ENCODE results near the gene TAOK2. TPM values are rescaled to one million over a fixed set of nuclear protein-coding genes. Genes with fewer than 3 reads are reported as not detected.

TAOK2 gene
- total RNA-seq, 4 donors from 2014 or later, result 51.3 to 88.8 (median 66.0) TPM

DNA sequence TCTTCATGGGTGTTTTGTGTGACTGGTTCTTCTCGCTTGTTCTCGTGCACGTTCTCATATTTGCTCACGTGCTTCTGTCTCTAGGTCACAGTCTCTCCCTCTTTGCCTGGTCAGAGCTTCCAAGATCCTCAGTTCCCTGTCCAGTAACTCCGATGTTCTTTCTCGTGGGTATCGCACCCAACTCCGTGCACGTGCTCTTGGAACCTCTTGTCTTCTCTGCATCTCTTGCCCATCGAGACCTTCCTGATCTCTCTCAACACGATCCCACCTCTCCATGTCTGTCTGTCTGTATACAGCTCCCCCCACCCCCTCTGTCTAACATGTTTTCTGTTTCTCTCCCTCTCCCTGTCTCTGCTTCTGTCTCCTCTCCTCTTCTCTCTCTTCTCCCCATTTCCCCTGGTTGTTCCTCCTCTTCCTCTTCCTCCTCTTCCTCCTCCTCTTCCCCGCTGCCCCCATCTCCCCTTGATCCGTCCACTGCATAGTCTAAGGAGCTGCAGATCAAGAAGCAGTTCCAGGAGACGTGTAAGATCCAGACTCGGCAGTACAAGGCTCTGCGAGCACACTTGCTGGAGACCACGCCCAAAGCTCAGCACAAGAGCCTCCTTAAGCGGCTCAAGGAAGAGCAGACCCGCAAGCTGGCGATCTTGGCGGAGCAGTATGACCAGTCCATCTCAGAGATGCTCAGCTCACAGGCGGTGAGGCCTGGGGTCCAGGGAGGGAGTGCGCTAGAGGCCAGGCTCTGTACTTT, 15.6 kb downstream of the TAOK2 start:
- TF ChIP-seq EP300 (IDR thresholded peaks at IDR 0.05) (no peak), POLR2A (IDR thresholded peaks at IDR 0.05) (no peak)
- TF ChIP-seq, protein P1, sequence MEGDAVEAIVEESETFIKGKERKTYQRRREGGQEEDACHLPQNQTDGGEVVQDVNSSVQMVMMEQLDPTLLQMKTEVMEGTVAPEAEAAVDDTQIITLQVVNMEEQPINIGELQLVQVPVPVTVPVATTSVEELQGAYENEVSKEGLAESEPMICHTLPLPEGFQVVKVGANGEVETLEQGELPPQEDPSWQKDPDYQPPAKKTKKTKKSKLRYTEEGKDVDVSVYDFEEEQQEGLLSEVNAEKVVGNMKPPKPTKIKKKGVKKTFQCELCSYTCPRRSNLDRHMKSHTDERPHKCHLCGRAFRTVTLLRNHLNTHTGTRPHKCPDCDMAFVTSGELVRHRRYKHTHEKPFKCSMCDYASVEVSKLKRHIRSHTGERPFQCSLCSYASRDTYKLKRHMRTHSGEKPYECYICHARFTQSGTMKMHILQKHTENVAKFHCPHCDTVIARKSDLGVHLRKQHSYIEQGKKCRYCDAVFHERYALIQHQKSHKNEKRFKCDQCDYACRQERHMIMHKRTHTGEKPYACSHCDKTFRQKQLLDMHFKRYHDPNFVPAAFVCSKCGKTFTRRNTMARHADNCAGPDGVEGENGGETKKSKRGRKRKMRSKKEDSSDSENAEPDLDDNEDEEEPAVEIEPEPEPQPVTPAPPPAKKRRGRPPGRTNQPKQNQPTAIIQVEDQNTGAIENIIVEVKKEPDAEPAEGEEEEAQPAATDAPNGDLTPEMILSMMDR (IDR thresholded peaks at IDR 0.05), result no peak
- peaks cover 0 to 8% (median 2%) of the 10 kb centered on the region in 4 donors for H3K4me1 ChIP-seq
- no peaks in the 10 kb centered on the region for H3K27me3 ChIP-seq
- no peaks in the 10 kb centered on the region for H3K9me3 ChIP-seq
- H3K4me3 ChIP-seq, result no peak overlapping the region
- DNase-seq (ENCODE audit: low spot score in 2 of 2), result no peak
- 83 to 87% methylated on average over 23 of the region's 23 CpGs for WGBS, 2 donors
- H3K27ac ChIP-seq, result no peak overlapping the region
- H3K36me3 ChIP-seq, result peaks cover 10 to 100% (median 41%) of the 10 kb centered on the region in 3 donors

DNA sequence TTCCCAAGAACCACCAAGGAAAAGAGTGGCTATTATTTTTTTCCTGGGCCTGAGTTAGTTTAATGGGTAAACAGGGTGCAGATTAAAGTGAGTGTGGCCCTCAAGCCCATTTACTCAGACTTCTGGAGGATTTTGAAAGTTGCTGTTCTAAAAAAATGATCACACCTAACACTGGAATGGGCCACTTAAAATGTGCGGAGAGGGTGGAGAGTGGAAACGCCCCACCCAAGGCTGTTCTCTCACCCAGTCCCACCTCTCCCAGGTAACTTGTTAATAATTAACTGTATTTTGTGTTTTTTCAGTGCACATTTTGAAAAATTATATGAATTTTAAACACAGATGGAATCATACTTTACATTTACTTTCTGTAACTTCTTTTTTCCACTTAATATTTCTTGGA, 16.4 kb downstream of the TAOK2 start:
- Histone ChIP-seq H3K4me1 (peaks cover 0 to 15% (median 8%) of the 10 kb centered on the region in 4 donors), H3K27ac (no peak overlapping the region), H3K9me3 (no peaks in the 10 kb centered on the region), H3K27me3 (no peaks in the 10 kb centered on the region), H3K4me3 (no peak overlapping the region), H3K36me3 (peaks cover 10 to 92% (median 39%) of the 10 kb centered on the region in 3 donors)
- no peak for DNase-seq (ENCODE audit: low spot score in 2 of 2)
- TF ChIP-seq EP300 (IDR thresholded peaks at IDR 0.05) (no peak), POLR2A (IDR thresholded peaks at IDR 0.05) (no peak)
- TF ChIP-seq, protein P1 (IDR thresholded peaks at IDR 0.05), result no peak
- WGBS, 2 donors, result 89 to 100% methylated on average over 2 of the region's 2 CpGs

DNA sequence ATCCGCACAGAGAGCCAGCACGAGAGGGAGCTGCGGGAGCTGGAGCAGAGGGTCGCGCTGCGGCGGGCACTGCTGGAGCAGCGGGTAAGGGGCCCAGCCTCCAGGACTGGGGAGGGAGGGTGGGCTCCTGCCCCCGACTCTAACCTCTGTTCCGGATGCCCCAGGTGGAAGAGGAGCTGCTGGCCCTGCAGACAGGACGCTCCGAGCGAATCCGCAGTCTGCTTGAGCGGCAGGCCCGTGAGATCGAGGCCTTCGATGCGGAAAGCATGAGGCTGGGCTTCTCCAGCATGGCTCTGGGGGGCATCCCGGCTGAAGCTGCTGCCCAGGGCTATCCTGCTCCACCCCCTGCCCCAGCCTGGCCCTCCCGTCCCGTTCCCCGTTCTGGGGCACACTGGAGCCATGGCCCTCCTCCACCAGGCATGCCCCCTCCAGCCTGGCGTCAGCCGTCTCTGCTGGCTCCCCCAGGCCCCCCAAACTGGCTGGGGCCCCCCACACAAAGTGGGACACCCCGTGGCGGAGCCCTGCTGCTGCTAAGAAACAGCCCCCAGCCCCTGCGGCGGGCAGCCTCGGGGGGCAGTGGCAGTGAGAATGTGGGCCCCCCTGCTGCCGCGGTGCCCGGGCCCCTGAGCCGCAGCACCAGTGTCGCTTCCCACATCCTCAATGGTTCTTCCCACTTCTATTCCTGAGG, 17.4 kb downstream of the TAOK2 start:
- whole genome bisulfite sequencing, 2 donors, result 85 to 93% methylated on average over 26 to 31 of the region's 35 CpGs
- Histone ChIP-seq H3K36me3 (peaks cover 6 to 82% (median 29%) of the 10 kb centered on the region in 3 donors), H3K27me3 (no peaks in the 10 kb centered on the region), H3K27ac (no peak overlapping the region), H3K9me3 (no peaks in the 10 kb centered on the region), H3K4me1 (peaks cover 0 to 15% (median 9%) of the 10 kb centered on the region in 4 donors), H3K4me3 (no peak overlapping the region)
- DNase-seq (ENCODE audit: low spot score in 2 of 2), result no peak
- no peak for TF ChIP-seq POLR2A (IDR thresholded peaks at IDR 0.05)
- TF ChIP-seq, protein P1 (IDR thresholded peaks at IDR 0.05), result no peak
- TF ChIP-seq EP300 (IDR thresholded peaks at IDR 0.05), result no peak

DNA sequence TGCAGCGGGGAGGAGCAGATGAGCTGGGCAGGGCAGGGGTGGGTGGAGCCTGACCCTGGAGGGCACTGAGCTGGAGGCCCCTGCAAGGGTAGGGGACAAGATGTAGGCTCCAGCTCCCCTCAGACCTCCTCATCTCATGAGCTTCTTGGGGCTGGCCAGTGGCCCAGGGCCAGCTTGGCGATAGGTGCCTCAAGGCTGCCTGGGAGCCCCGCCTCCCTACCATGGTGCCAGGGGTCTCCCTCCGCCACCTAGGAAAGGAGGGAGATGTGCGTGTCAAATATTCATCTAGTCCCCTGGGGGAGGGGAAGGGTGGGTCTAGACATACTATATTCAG, 17.9 kb downstream of the TAOK2 start:
- peaks cover 0 to 18% (median 10%) of the 10 kb centered on the region in 4 donors for H3K4me1 ChIP-seq
- H3K27ac ChIP-seq, result no peak overlapping the region
- 74 to 75% methylated on average over 4 to 5 of the region's 5 CpGs for WGBS, 2 donors
- no peaks in the 10 kb centered on the region for H3K27me3 ChIP-seq
- H3K4me3 ChIP-seq, result no peak overlapping the region
- peaks cover 6 to 77% (median 26%) of the 10 kb centered on the region in 3 donors for H3K36me3 ChIP-seq
- TF ChIP-seq EP300 (IDR thresholded peaks at IDR 0.05), result no peak
- no peaks in the 10 kb centered on the region for H3K9me3 ChIP-seq
- DNase-seq (ENCODE audit: low spot score in 2 of 2), result no peak

DNA sequence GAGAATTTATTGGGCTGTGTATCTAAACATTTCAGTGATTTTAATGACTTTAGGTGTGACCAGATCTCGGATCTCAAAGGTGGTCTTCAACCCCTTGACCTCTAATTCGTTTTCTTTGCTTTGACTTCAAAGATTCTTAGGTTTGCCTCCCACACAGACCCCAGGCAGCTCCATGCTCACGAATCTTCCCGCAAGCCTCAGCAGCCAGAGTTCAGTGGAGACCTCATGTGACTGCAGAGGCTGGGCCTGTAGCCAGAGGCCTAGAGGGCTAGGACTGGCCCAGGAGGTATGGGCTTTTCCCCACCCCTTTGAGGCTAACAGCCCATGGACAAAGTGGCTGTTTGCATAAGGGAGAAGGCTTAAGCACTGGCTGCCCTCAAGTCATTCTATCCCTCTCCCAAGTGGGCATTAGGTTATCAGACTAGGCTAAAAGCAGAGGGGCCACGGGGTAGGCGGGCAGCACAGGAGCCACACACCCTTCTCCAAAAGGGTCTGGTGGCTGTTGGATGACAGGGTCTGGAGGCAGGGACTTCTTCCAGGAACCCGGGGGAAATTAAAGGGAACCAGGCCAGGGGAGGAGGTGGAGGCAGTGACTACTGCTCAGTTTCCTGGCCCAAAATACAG, 18.8 kb downstream of the TAOK2 start:
- WGBS, 2 donors, result 45 to 58% methylated on average over 7 of the region's 7 CpGs
- Histone ChIP-seq H3K27ac (no peak overlapping the region), H3K9me3 (no peaks in the 10 kb centered on the region), H3K4me1 (peaks cover 0 to 27% (median 13%) of the 10 kb centered on the region in 4 donors), H3K36me3 (peaks cover 6 to 68% (median 17%) of the 10 kb centered on the region in 3 donors), H3K27me3 (no peaks in the 10 kb centered on the region), H3K4me3 (no peak overlapping the region)
- no peak for DNase-seq (ENCODE audit: low spot score in 2 of 2)
- TF ChIP-seq EP300 (IDR thresholded peaks at IDR 0.05), result no peak
- TF ChIP-seq, protein P1 (IDR thresholded peaks at IDR 0.05), result no peak
- TF ChIP-seq POLR2A (IDR thresholded peaks at IDR 0.05), result no peak

Data from tibial nerve (tissue), 4 donors.